ENCODE results near the gene TPRN. TPM values are rescaled to one million over a fixed set of nuclear protein-coding genes. Genes with fewer than 3 reads are reported as not detected.

The TPRN gene
- total and polyA plus RNA-seq, 2 donors, result 2.7 to 6.2 TPM

- WGBS, result 89% methylated on average over 22 of the region's 22 CpGs
- no peaks in the 10 kb centered on the region for H3K36me3 ChIP-seq (ENCODE audit: control insufficient read depth in 2 of 2, insufficient read depth in 2 of 2, low read length in 1 of 2)
- H3K4me1 ChIP-seq (ENCODE audit: control insufficient read depth in 2 of 2, insufficient read depth in 2 of 2, low read length in 2 of 2), result peaks cover 9 to 19% of the 10 kb centered on the region in 2 donors
- H3K27me3 ChIP-seq (ENCODE audit: control insufficient read depth in 2 of 2, insufficient read depth in 1 of 2, low read length in 1 of 2), result peaks cover 76 to 100% of the 10 kb centered on the region in 2 donors
- H3K9me3 ChIP-seq (ENCODE audit: control insufficient read depth in 2 of 2, insufficient read depth in 1 of 2, low read length in 1 of 2), result no peaks in the 10 kb centered on the region
- no peak overlapping the region for H3K4me3 ChIP-seq (ENCODE audit: low read length in 2 of 2)
- DNase-seq (ENCODE audit: low read depth in 6 of 9, low spot score in 9 of 9), result no peak
- H3K27ac ChIP-seq (ENCODE audit: low read depth in 1 of 2, low read length in 1 of 2), result no peak overlapping the region
These were observed 33.9 kb downstream of the TPRN start for GRCh38 chr9:137166380-137167229.

- 96% methylated on average over 32 of the region's 32 CpGs for WGBS
- Histone ChIP-seq H3K9me3 (ENCODE audit: control insufficient read depth in 2 of 2, insufficient read depth in 1 of 2, low read length in 1 of 2) (no peaks in the 10 kb centered on the region), H3K27ac (ENCODE audit: low read depth in 1 of 2, low read length in 1 of 2) (no peak overlapping the region), H3K27me3 (ENCODE audit: control insufficient read depth in 2 of 2, insufficient read depth in 1 of 2, low read length in 1 of 2) (peaks cover 75 to 99% of the 10 kb centered on the region in 2 donors), H3K4me3 (ENCODE audit: low read length in 2 of 2) (no peak overlapping the region), H3K4me1 (ENCODE audit: control insufficient read depth in 2 of 2, insufficient read depth in 2 of 2, low read length in 2 of 2) (peaks cover 9 to 18% of the 10 kb centered on the region in 2 donors), H3K36me3 (ENCODE audit: control insufficient read depth in 2 of 2, insufficient read depth in 2 of 2, low read length in 1 of 2) (no peaks in the 10 kb centered on the region)
- DNase-seq (ENCODE audit: low read depth in 6 of 9, low spot score in 9 of 9), result no peak
These were observed 35.2 kb downstream of the TPRN start for GRCh38 chr9:137165250-137165836.

DNA sequence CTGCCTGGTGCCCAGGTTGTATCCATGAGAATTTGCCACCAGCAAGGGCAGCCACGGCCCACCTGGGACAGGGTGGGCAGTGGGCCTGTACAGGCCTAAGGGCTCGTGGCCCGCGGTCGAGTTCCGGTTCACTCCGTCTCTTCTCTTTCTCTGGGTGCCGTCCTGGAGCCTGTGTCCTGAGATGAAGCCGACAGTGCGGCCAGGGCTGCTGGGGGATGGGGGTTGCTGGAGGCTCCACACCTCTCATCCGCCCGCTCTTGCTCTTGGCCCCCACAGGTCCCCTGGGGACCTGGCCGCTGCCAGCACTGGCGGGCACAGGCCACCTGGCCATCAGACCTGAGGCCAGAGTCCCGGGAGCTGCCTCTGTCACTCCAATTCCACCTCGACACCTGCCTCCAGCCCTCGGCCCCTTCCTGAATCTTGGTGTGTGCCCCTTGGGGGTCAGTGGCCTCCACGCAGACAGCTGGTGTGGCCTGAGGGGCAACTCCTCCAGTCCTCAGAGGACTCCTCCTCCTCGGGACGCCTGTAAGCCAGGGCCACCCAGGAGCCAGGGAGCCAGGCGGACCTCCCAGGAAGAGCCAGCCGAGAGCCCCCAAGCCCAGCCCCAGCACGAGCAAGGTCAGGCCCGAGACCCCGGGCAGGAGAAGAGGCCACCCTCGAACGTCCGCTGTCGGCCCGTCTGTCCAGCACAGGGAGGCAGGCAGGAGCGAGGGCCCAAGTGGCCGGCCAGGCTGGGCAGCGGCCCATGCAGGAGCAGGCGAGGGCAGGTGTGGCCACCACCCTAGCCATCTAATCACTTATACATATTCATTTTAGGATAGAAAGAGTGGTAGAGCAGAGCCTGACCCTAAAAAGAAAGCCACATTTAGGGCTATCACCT lies 35.9 kb downstream of the TPRN start:
- H3K4me3 ChIP-seq (ENCODE audit: low read length in 2 of 2), result no peak overlapping the region
- no peaks in the 10 kb centered on the region for H3K36me3 ChIP-seq (ENCODE audit: control insufficient read depth in 2 of 2, insufficient read depth in 2 of 2, low read length in 1 of 2)
- H3K27ac ChIP-seq (ENCODE audit: low read depth in 1 of 2, low read length in 1 of 2), result no peak overlapping the region
- 94% methylated on average over 34 of the region's 34 CpGs for WGBS
- DNase-seq (ENCODE audit: low read depth in 6 of 9, low spot score in 9 of 9), result no peak
- H3K9me3 ChIP-seq (ENCODE audit: control insufficient read depth in 2 of 2, insufficient read depth in 1 of 2, low read length in 1 of 2), result no peaks in the 10 kb centered on the region
- peaks cover 9 to 12% of the 10 kb centered on the region in 2 donors for H3K4me1 ChIP-seq (ENCODE audit: control insufficient read depth in 2 of 2, insufficient read depth in 2 of 2, low read length in 2 of 2)
- H3K27me3 ChIP-seq (ENCODE audit: control insufficient read depth in 2 of 2, insufficient read depth in 1 of 2, low read length in 1 of 2), result peaks cover 73 to 99% of the 10 kb centered on the region in 2 donors

GRCh38 chr9:137163805-137164204 lies 36.7 kb downstream of the TPRN start:
- Histone ChIP-seq H3K4me3 (ENCODE audit: low read length in 2 of 2) (no peak overlapping the region), H3K4me1 (ENCODE audit: control insufficient read depth in 2 of 2, insufficient read depth in 2 of 2, low read length in 2 of 2) (peaks cover 5 to 12% of the 10 kb centered on the region in 2 donors), H3K27ac (ENCODE audit: low read depth in 1 of 2, low read length in 1 of 2) (no peak overlapping the region), H3K36me3 (ENCODE audit: control insufficient read depth in 2 of 2, insufficient read depth in 2 of 2, low read length in 1 of 2) (no peaks in the 10 kb centered on the region), H3K27me3 (ENCODE audit: control insufficient read depth in 2 of 2, insufficient read depth in 1 of 2, low read length in 1 of 2) (peaks cover 65 to 99% of the 10 kb centered on the region in 2 donors), H3K9me3 (ENCODE audit: control insufficient read depth in 2 of 2, insufficient read depth in 1 of 2, low read length in 1 of 2) (no peaks in the 10 kb centered on the region)
- DNase-seq (ENCODE audit: low read depth in 6 of 9, low spot score in 9 of 9), result no peak
- 94% methylated on average over 22 of the region's 22 CpGs for WGBS

- H3K36me3 ChIP-seq (ENCODE audit: control insufficient read depth in 2 of 2, insufficient read depth in 2 of 2, low read length in 1 of 2), result no peaks in the 10 kb centered on the region
- H3K4me3 ChIP-seq (ENCODE audit: low read length in 2 of 2), result no peak overlapping the region
- no peak for DNase-seq (ENCODE audit: low read depth in 6 of 9, low spot score in 9 of 9)
- peaks cover 2 to 12% of the 10 kb centered on the region in 2 donors for H3K4me1 ChIP-seq (ENCODE audit: control insufficient read depth in 2 of 2, insufficient read depth in 2 of 2, low read length in 2 of 2)
- 76% methylated on average over 26 of the region's 26 CpGs for WGBS
- H3K27me3 ChIP-seq (ENCODE audit: control insufficient read depth in 2 of 2, insufficient read depth in 1 of 2, low read length in 1 of 2), result peaks cover 60 to 99% of the 10 kb centered on the region in 2 donors
- H3K27ac ChIP-seq (ENCODE audit: low read depth in 1 of 2, low read length in 1 of 2), result no peak overlapping the region
- no peaks in the 10 kb centered on the region for H3K9me3 ChIP-seq (ENCODE audit: control insufficient read depth in 2 of 2, insufficient read depth in 1 of 2, low read length in 1 of 2)
These were observed 37.2 kb downstream of the TPRN start for GRCh38 chr9:137163365-137163715.

- DNase-seq (ENCODE audit: low read depth in 6 of 9, low spot score in 9 of 9), result peak in 1 of 9 donors; percentile 70
- Histone ChIP-seq H3K36me3 (ENCODE audit: control insufficient read depth in 2 of 2, insufficient read depth in 2 of 2, low read length in 1 of 2) (no peaks in the 10 kb centered on the region), H3K4me1 (ENCODE audit: control insufficient read depth in 2 of 2, insufficient read depth in 2 of 2, low read length in 2 of 2) (peaks cover 0 to 10% of the 10 kb centered on the region in 2 donors), H3K27me3 (ENCODE audit: control insufficient read depth in 2 of 2, insufficient read depth in 1 of 2, low read length in 1 of 2) (peaks cover 54 to 99% of the 10 kb centered on the region in 2 donors), H3K9me3 (ENCODE audit: control insufficient read depth in 2 of 2, insufficient read depth in 1 of 2, low read length in 1 of 2) (no peaks in the 10 kb centered on the region), H3K27ac (ENCODE audit: low read depth in 1 of 2, low read length in 1 of 2) (no peak overlapping the region), H3K4me3 (ENCODE audit: low read length in 2 of 2) (no peak overlapping the region)
- WGBS, result 60% methylated on average over 74 of the region's 74 CpGs
These were observed 37.8 kb downstream of the TPRN start for GRCh38 chr9:137162505-137163364.

DNA sequence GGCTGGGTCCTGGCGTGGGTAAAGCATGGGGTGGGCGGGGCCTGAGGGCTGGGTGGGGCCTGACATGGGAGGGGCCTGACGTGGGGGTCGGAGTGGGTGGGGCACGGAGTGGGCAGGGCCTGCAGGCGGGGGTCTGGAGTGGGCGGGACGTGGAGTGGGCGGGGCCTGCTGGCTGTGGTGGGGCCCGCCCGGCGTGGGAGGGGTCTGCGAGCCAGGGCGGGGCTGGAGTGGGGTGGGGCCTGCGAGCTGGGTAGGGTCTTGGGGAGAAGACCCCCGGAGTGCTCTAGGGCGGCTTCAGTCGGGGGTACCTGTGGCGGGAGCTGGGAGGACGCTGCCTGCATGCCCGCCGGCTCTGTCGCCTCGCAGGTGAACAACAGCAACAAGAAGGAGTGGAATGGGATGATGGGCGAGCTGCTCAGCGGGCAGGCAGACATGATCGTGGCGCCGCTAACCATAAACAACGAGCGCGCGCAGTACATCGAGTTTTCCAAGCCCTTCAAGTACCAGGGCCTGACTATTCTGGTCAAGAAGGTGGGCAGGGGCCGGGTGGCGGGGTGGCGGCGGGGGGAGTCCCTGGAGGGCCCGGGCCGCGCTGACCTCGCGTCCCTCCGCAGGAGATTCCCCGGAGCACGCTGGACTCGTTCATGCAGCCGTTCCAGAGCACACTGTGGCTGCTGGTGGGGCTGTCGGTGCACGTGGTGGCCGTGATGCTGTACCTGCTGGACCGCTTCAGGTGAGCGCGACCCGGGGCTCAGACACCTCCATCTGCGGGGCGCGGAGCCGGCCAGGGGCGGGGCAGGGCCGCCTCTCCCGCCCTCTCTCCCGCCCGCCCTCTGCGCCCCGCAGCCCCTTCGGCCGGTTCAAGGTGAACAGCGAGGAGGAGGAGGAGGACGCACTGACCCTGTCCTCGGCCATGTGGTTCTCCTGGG lies 38.7 kb downstream of the TPRN start:
- peaks cover 48 to 99% of the 10 kb centered on the region in 2 donors for H3K27me3 ChIP-seq (ENCODE audit: control insufficient read depth in 2 of 2, insufficient read depth in 1 of 2, low read length in 1 of 2)
- no peak for DNase-seq (ENCODE audit: low read depth in 6 of 9, low spot score in 9 of 9)
- no peak overlapping the region for H3K4me3 ChIP-seq (ENCODE audit: low read length in 2 of 2)

More for the DNA sequence above, 38.7 kb downstream of the TPRN start:
- Histone ChIP-seq H3K36me3 (ENCODE audit: control insufficient read depth in 2 of 2, insufficient read depth in 2 of 2, low read length in 1 of 2) (no peaks in the 10 kb centered on the region), H3K27ac (ENCODE audit: low read depth in 1 of 2, low read length in 1 of 2) (no peak overlapping the region), H3K9me3 (ENCODE audit: control insufficient read depth in 2 of 2, insufficient read depth in 1 of 2, low read length in 1 of 2) (no peaks in the 10 kb centered on the region), H3K4me1 (ENCODE audit: control insufficient read depth in 2 of 2, insufficient read depth in 2 of 2, low read length in 2 of 2) (peaks cover under 1 to 11% of the 10 kb centered on the region in 2 donors)
- WGBS, result 46% methylated on average over 69 of the region's 71 CpGs

Measured in thymus (tissue), 11 donors.